Activated CD4-positive, alpha-beta memory T cell treated with anti-CD3 and anti-CD28 coated beads, Interleukin-2, amount 10 ng/mL, durations not matched to agents 7 days and 5 days (primary cell): ENCODE measurements around the gene TAF4B. TPM values are rescaled to one million over a fixed set of nuclear protein-coding genes. Genes with fewer than 3 reads are reported as not detected.
"Not testable (repeated sequence)": the region's sequence is repeated elsewhere in the genome, so short reads cannot be mapped to it uniquely, and the experiment has no call there.

ENCODE experiments used
- CTCF ChIA-PET: fragments of 350-600 bp; sonication (Branson Sonifier 250); formaldehyde crosslinking; loops from one replicate; lab custom pipeline; 2021; ENCODE audit warnings: antibody characterized with exemption, inconsistent platforms; lab: Charles Lee
- POLR2A ChIA-PET: fragments of 350-600 bp; sonication (Branson Sonifier 250); formaldehyde crosslinking; loops from one replicate; lab custom pipeline; 2021; ENCODE audit warnings: antibody characterized with exemption; lab: Charles Lee
- DNase-seq: peaks from one replicate; pipeline ENCODE4 v3.0.0-alpha.2; 2020
- H3K27ac Mint-ChIP-seq: one replicate; pipeline ENCODE4 v1.8.0; 2021; ENCODE audit warnings: mild to moderate bottlenecking, mixed read lengths
- H3K27me3 Mint-ChIP-seq: one replicate; pipeline ENCODE4 v1.8.0; 2021; ENCODE audit warnings: mixed read lengths
- H3K36me3 Mint-ChIP-seq: one replicate; pipeline ENCODE4 v1.8.0; 2021; ENCODE audit warnings: low read depth, mixed read lengths
- H3K4me1 Mint-ChIP-seq: one replicate; pipeline ENCODE4 v1.8.0; 2021; ENCODE audit warnings: mixed read lengths
- H3K4me3 Mint-ChIP-seq: one replicate; pipeline ENCODE4 v1.8.0; 2021; ENCODE audit warnings: mild to moderate bottlenecking, mixed read lengths
- H3K9me3 Mint-ChIP-seq: one replicate; pipeline ENCODE4 v1.8.0; 2021; ENCODE audit warnings: mixed read lengths
- total RNA-seq, 2 experiments: library from RNA; stranded (reverse); gene quantifications; one replicate each; pipeline ENCODE4 v1.2.3, GENCODE V29; 2021

TAF4B gene
- total RNA-seq, 2 experiments from 2014 or later = 3.3 to 3.8 TPM

DNA sequence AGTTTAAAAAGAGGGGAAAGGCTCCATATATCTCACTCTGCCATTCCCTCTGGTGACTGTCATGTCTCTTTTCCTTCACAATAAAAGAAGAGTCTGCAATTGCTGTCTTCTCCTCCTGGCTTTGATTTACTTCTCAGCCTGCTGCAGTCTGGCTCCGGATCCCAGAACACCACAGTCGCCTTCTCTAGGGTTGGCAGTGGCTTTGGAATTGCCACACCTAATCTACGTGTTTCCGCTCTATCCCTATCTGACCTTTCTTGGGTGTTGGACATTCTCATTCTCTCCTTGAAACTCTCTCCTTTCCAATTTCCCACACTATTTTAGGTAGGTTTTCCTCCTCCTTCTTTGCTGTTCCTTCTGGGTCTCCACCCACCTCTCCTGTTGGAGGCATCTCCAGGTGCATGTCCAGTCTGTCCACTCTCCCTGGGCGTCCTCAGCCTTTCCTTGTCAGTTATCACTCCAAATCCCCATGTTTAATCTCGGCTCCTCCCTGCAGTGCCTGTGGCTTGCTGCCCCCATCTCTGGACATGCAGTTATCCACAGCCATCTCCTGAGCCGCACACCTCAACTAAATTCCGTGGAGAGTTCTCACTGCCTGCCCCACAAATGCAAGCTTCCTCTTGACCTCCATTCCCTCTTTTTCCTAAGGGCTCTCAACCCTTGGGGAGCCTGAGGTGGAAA, 209.3 kb downstream of the TAF4B start:
- POLR2A ChIA-PET = no interaction called here

DNA sequence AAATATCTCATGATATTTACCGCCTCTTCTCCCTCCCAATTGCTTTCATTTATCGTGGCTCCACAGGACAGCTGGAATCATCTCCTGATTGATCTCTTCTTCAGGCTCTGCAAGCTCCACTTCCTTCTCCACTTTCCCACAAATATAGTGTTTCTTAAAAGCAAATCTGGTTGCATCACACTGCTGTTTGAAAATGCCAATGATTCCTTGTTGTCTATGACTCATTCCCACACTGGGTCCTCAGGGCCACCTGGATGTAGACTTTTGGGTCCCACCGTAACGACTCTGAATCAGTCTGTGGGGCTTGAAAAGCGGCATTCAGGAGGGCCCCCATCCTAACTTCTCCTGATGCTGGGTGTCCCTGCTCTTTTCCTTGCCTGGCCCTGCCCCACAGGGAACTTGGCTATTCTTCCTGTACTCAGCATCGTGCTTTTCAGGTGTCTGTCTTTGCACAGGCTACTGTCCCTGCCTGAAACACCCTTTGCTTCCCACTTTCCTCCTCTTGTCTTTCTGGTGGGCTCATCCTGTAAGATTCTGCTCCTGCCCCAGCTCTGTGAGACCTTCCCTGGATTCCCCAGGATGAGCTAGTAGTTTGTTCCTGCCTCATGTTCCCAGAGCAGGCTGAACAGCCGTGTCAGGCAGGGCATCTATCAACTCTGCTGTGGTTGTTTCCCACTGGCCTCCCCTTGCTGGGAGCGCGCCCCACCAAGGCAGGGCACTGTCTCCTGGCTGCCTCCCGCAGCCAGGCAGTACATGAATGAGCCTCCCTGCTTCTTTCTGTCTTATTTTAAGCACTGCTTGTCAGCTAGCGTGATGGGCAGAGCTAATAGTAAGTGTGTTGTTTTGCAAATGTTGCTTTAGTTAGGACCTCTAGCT, 210.2 kb downstream of the TAF4B start:
- no peak for DNase-seq
- ChIA-PET POLR2A (no interaction called here), CTCF (no interaction called here)
- H3K9me3 Mint-ChIP-seq = no peaks in the 10 kb centered on the region
- H3K4me1 Mint-ChIP-seq = no peaks in the 10 kb centered on the region
- peaks cover 11% of the 10 kb centered on the region for H3K27me3 Mint-ChIP-seq
- no peak overlapping the region for H3K27ac Mint-ChIP-seq
- H3K4me3 Mint-ChIP-seq = no peak overlapping the region
- H3K36me3 Mint-ChIP-seq = no peaks in the 10 kb centered on the region

More for the DNA sequence above, 209.3 kb downstream of the TAF4B start:
- no peak for DNase-seq
- no peak overlapping the region for H3K4me3 Mint-ChIP-seq
- H3K27ac Mint-ChIP-seq = no peak overlapping the region
- CTCF ChIA-PET = no interaction called here
- peaks cover 11% of the 10 kb centered on the region for H3K27me3 Mint-ChIP-seq
- no peaks in the 10 kb centered on the region for H3K4me1 Mint-ChIP-seq
- no peaks in the 10 kb centered on the region for H3K36me3 Mint-ChIP-seq
- no peaks in the 10 kb centered on the region for H3K9me3 Mint-ChIP-seq

DNA sequence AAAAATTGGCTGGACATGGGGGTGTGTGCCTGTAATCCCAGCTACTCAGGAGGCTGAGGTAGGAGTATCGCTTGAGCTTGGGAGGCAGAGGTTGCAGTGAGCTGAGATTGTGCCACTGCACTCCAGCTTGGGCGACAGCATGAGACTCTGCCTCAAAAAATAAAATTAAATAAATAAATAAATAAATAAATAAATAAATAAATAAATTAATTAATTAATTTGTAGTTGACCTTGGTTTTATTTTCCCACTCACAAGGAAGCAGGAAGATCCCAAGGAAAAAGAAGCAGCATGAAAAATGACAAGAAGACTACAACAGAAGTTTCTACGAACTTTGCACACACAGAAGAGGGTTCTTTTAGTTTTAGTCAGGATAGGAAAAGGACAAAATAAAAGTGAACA, 211.4 kb downstream of the TAF4B start:
- H3K4me3 Mint-ChIP-seq, POLR2A ChIA-PET: not testable (repeated sequence)

GRCh38 chr18:26438980-26439379, 212.7 kb downstream of the TAF4B start:
- no peak overlapping the region for H3K27ac Mint-ChIP-seq
- ChIA-PET POLR2A (no interaction called here), CTCF (no interaction called here)
- H3K4me1 Mint-ChIP-seq = no peaks in the 10 kb centered on the region
- no peak overlapping the region for H3K4me3 Mint-ChIP-seq
- no peaks in the 10 kb centered on the region for H3K9me3 Mint-ChIP-seq
- DNase-seq = no peak
- no peaks in the 10 kb centered on the region for H3K36me3 Mint-ChIP-seq
- H3K27me3 Mint-ChIP-seq = peaks cover 13% of the 10 kb centered on the region

More for the DNA sequence above, 211.4 kb downstream of the TAF4B start:
- H3K4me1 Mint-ChIP-seq, CTCF ChIA-PET, H3K9me3 Mint-ChIP-seq, H3K36me3 Mint-ChIP-seq, H3K27ac Mint-ChIP-seq, H3K27me3 Mint-ChIP-seq, DNase-seq: not testable (repeated sequence)

DNA sequence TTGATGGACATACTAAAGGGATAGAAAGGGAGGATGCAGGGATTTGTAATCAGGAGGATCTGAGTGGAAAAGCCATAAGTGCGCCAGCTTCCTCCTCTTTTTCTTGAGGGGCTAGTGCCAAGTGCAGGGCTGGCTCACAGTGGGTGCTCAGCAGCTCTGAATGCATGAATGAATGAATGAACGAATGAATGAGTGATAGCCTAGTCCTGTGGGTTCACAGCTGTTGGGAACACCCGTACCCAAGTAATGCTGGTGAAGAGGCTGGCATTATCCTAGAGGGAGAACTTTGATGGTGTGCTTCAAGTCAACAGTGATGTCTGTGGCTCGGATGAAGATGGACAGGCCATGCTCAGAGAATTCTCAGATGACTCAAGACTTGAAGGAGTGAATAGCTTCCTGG, 213.3 kb downstream of the TAF4B start:
- Mint-ChIP-seq H3K27ac (no peak overlapping the region), H3K4me3 (no peak overlapping the region), H3K4me1 (no peaks in the 10 kb centered on the region), H3K36me3 (no peaks in the 10 kb centered on the region), H3K9me3 (no peaks in the 10 kb centered on the region), H3K27me3 (peaks cover 14% of the 10 kb centered on the region)
- CTCF ChIA-PET = no interaction called here
- DNase-seq = no peak
- POLR2A ChIA-PET = no interaction called here

DNA sequence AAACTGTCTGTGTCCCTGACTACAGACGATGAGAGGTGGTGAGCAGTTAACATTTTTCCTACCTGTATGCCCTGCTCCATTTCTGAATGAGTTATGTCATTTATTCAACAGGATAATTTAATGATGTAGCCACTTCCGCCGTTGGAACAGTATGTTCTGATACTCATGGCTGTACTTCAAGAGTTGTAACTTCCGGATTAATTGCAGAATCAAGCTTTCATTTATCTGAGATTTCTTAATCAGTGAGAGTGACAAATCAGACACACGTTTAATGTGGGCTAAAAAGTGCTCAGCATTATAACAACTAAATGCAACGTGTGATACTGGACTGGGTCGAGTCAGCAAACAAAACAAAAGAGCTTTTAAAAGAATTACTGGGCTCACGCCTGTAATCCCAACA, 214.4 kb downstream of the TAF4B start:
- Mint-ChIP-seq H3K27me3 (peaks cover 17% of the 10 kb centered on the region), H3K4me1 (no peaks in the 10 kb centered on the region), H3K4me3 (no peak overlapping the region), H3K27ac (no peak overlapping the region), H3K36me3 (no peaks in the 10 kb centered on the region), H3K9me3 (no peaks in the 10 kb centered on the region)
- no peak for DNase-seq
- ChIA-PET CTCF (no interaction called here), POLR2A (no interaction called here)

Other genes starting within 250 kb of the TAF4B start
- gene SS18, start 135.8 kb upstream of the TAF4B start, total RNA-seq = 10 to 100 TPM; 54.1 to 54.8 TPM
- under 1 TPM; 0.60 to 0.83 TPM for gene PSMA8, start 92.6 kb upstream of the TAF4B start, total RNA-seq